ENCODE data around the gene MAST4.
"Not testable (repeated sequence)": the region's sequence is repeated elsewhere in the genome, so short reads cannot be mapped to it uniquely, and the experiment has no call there.

MAST4 gene

DNA sequence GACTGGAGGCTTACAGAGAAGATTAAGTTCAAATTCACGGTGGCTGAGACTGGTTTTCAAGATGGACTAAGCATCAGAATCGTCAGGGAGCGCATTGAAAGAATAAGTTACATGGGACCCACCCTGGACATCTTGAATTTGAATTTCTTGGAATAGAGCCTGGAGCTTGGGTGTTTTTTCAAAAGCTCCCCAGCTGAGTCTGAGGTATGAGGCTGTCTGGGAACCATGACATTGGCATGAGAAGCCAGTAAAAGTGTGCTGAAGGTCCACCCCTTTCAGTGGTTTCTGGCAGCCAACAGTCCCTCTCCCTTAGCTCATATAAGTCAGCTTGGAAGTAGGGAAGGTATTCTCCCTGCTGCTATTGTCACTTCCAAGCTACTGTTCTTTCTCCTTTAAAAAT lies 97.8 kb downstream of the MAST4 start:
- DNase-seq (ENCODE audit: low read depth in 2 of 2, low spot score in 1 of 2) = no peak

DNA sequence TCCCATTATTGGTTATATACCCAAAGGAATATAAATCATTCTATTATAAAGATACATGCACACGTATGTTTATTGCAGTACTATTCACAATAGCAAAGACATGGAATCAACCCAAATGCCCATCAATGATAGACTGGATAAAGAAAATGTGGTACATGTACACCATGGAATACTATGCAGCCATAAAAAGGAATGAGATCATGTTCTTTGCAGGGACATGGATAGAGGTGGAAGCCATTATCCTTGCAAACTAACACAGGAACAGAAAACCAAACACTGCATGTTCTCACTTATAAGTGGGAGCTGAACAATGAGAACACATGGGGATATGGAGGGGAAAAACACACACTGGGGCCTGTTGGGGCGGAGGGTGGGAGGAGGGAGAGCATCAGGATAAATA lies 99.6 kb downstream of the MAST4 start:
- not testable (repeated sequence) for DNase-seq (ENCODE audit: low read depth in 2 of 2, low spot score in 1 of 2)

DNA sequence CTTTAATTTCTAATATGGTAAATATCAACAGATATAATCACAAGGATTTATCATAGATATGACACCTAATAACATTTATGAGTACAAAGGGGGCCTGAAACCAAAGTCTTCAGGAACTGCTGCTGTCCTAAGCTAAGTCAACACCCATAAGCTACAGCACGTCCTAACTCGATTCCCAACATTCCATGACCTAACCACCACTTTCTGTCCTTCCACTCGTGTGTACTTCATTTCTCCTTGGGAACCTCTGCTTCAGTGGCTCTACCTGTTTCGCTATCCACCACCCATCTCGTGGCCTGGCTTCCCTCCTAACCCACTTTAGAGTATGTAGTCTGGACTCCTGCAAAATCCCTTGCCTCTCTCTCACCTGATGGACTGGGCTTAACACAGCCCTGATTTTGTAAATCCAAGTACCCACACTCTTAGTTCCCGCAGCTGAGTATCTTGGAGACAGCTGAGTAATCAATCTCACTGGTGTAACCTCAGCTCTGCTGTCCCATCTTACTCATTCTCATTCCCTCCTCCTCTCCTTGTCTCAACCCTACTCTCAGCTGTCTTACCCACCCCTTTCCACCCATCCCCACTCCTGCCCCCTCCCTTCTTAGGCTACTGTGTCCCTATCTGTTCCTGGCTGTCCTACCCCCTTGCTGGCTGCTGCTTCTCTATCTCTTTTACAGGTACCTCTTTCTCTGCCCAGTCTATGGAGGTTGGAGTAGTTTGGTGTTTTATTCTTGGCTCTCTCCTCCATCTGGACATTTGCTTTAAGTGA lies 101.8 kb downstream of the MAST4 start:
- DNase-seq (ENCODE audit: low read depth in 2 of 2, low spot score in 1 of 2) = no peak

DNA sequence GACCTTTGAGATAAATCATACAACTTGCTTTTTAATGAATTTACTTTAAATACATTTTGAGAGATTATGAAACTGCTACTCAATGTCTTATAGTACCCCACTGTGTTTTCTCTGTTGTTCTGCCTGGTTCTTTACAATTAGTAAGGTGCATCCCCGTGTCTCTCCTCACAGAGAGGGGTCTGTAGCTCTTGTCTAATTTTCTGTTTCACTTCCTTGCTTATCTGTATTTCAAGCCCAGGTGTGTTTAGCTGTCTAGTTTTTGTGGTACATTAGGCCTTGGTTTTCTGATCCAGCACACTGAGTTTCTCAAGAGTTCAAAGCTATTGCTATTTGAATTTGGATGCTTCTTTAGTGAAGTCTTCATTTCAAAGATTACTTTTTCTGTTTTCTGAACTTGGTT lies 105.1 kb downstream of the MAST4 start:
- no peak for DNase-seq (ENCODE audit: low read depth in 2 of 2, low spot score in 1 of 2)

DNA sequence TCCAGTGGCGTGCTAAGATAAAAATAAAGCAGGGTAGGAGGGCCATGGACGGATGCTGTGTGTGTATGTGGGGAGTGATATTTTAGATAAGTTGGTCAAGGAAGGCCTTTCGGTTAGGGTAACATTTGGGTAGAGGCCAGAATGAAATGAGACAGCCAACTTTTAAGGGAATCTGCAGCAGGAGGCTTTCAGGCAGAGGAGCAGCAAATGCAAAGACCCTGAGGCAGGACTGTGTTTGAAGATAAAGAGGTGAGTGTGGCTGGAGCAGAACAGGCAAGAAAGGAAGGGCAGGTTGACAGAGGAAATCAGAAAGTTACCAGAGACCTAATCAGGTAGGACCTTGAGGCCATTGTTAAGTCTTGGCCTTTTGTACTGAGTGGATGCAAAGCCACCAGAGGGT lies 106.2 kb downstream of the MAST4 start:
- no peak for DNase-seq (ENCODE audit: low read depth in 2 of 2, low spot score in 1 of 2)

DNA sequence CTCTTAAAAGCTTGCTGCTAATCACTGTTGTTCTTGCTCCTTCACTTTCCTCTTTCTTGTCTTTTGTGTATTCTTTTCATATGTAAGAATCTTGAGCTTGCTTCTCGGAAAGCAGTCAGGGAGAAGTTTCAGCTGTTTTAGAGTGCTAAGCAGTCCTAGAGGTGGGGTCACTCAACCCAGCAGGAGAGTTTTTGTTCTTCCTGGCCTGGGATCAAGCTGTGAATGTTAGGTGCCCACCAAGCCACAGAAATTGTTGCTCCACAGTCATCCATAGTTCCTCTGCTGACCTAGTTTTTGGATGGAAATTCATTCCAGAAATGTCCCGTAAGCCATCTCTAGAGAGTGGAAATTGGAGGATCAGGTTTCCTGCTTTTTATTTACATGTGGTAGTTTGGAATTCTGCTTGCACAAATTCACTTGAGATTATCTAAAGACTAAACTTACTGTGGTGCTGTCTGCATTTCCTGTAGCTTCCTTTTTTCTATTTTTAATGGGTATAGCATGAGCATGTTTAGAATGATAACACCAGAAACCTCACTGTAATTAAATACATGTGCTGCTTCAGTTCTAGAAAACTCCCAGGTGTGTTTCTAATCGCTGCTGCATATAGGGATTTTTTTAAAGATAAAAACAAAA lies 108.7 kb downstream of the MAST4 start:
- DNase-seq (ENCODE audit: low read depth in 2 of 2, low spot score in 1 of 2) = no peak

DNA sequence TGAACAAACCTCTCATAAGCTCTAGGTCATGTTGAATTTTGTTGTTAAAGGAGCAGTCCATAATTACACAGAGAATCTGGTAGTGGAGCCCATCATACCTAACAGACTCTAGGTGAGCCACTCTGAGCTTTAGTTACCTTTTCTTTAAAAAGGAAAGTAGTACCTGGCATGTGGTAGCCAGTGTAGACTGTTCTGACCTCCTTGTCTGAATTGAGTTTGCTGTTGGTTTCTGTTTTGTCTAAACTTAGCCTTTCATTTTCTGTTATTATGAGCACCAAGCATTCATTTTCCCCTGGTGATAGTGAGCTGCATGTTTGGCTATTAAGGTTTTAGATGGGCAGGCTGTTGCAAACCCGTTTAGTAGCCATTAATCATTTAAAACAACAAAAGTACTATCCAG lies 112.2 kb downstream of the MAST4 start:
- DNase-seq (ENCODE audit: low read depth in 2 of 2, low spot score in 1 of 2) = no peak

DNA sequence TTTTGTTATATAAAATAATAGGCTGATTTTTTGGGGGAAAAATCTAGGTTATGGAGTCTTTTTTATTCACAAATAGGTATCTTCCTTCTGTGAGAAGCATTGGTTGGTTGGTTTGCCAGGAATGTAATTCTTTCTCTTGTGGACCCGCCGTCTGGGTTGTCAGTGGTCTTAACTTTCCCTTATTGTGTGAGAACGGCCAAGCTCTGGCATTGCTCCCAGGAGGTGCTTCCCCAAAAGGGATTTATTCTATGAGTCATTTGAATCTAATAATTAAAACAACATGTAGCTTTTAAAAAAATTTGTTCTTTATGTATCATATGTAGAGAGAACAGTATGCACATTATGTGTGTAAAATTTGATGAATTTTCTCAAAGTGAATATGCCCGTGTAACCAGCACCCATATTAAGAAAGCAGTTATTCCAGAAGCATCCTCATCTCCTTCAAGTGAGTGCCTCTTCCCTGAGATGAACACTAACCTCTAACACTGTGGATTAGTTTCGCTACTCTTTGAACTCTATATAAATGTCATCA lies 114.4 kb downstream of the MAST4 start:
- DNase-seq (ENCODE audit: low read depth in 2 of 2, low spot score in 1 of 2) = no peak

DNA sequence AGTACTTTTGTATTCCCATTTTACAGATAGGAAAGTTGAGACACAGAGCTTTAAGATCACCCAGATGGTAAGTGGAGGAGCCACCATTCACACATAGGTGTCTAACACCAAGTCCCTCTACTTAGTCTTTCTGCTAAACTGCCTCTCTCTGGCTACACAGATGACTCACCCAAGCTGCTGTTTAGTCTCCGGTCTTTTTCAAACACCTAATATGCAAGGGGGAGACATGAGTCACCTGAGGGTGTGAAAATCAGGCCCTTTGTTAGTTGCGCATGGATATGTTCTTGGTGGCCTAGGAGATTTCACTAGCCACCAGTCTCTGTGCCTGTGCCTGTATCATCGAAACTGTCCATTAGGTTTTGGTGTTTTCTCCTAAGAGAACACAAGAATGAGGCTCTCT lies 117.8 kb downstream of the MAST4 start:
- no peak for DNase-seq (ENCODE audit: low read depth in 2 of 2, low spot score in 1 of 2)

DNA sequence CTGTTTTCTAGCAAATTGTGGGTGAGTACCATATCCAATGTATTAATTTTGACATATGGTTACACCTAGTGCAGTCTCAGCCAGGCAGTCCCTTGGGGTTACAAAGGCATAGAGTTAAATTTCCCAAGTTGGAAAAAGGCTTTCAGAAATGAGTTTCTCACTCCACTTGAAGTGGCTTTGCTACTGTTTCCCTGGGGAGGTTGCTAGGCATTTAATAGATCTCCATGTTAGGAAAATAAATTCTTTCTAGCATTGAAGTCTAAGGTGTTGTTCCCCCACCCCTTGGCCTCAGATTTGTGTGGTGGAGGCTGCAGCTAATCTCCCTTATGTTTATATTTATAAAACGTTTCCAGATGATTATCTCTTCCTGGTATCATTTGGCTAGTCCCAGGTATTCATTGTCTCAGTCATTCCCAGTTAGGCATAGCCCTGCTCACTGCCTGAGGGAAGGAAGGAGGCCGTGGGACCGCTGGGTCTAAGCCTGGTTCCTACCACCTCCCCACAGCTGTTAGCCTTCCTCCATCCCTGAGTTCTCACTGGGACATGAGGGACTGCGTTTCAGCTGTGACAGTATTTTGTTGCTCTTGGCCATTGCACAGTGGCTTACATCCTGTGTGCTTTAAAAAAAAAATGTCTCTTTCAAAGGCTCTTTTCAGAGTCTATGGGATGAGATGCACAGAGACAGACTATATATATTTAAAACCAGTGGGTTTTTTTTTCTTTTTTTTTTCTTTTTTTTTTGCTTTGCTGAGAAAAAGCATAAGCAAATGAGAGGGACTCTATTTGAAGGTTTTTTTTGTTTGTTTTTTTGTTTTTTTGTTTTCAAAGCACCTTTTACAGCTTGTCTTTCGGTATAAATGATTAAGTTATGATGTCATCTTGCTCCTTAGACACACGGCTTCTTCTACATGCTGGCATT lies 121.5 kb downstream of the MAST4 start:
- DNase-seq (ENCODE audit: low read depth in 2 of 2, low spot score in 1 of 2) = no peak

DNA sequence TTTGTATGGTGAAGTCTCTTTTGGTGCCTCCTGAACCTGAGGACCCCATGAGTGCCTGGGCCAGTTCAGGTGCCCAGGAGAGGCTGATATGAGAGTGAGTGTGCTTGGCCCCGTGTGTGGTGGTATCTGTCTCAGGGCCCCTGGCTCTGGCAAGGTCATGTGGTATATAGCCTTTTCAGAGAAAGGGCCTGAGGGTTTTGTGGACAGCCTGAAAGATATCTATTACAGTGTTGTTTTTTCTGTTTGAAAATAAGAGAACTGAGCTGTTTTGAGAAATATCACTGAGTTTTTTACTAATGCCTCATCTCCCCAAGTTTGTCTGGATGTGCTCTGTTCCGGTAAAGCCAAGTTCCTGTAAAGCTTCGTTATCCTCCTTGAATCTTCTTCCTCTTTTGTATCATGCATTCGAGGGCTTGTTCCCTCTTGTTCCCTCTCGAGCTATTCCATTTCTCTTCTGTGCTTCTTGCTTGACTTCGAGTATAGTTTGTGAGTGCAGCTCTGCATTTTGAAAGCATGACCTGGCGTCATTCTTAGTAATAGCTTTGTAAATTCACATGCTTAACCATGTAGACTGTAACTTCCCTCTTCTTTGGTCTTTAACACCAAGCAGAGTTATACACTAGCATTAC lies 122.3 kb downstream of the MAST4 start:
- DNase-seq (ENCODE audit: low read depth in 2 of 2, low spot score in 1 of 2) = no peak

DNA sequence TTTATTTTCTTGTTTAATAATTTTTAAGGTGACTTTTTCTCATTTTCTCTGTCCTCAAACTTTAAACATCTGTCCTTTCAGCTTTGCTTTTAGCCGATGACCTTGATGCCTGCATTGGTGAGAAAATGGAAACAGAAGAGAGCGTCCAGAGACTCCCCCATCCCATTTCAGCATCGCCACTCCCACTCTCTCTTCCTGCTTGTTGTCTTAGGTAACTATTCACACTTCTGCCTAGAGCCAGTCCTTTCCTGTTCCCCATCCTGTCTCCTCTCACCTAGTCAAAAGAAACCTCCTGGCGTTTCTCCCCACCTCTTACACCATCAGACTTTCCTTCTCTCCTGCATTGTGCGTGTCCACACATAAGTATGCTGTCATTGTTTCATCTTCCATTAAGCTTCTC lies 124.6 kb downstream of the MAST4 start:
- no peak for DNase-seq (ENCODE audit: low read depth in 2 of 2, low spot score in 1 of 2)

DNA sequence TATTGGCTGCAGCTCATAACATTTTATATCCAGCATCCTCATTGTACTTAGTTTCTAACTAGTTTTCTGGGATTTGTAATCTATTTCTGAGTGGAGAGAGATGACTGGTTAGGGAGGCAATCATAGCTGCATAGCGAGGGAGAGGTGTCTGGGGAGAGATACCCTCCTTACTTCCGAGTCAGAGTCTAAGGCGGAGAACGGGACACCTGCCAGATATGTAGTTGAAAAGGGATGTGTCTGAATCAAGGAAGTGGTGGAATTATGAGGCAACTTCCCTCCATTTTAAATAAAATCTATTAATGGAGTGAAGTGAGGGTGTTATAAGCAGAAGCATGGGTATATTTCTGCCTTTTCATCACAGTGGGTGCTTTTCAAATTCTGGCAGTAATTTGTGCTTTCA lies 126.5 kb downstream of the MAST4 start:
- DNase-seq (ENCODE audit: low read depth in 2 of 2, low spot score in 1 of 2) = no peak

DNA sequence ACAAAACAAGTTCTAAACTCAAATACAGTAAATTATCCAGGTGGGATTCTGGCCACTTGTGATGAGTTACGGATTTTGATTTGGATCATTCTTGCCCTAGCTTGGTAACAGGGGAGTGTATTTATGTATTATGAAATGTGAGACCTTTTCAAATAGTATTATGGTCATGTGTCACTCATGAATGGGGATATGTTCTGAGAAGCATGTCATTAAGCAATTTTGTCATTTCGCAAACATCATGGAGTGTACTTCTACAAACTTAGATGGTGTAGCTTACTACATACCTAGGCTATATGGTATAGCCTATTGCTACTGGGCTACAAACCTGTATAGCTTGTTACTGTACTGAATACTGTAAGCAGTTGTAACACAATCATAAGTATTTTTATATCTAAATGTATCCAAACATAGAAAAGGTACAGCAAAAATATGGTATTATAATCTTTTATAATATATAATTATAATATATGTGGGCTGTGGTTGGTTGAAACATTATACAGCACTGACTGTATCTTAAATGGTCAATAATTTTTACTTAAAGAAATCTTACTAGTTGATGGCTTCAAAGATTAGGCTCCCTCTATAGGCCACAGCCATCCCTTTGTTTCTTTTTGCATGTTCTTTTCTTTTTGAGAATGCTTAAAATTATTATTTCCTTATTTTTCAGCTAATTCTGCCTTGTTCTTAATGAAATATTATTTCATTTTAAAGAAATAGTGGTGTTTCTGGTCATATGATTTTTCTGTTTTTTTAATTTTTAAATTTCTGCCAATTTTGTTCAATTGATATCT lies 128.4 kb downstream of the MAST4 start:
- no peak for DNase-seq (ENCODE audit: low read depth in 2 of 2, low spot score in 1 of 2)

DNA sequence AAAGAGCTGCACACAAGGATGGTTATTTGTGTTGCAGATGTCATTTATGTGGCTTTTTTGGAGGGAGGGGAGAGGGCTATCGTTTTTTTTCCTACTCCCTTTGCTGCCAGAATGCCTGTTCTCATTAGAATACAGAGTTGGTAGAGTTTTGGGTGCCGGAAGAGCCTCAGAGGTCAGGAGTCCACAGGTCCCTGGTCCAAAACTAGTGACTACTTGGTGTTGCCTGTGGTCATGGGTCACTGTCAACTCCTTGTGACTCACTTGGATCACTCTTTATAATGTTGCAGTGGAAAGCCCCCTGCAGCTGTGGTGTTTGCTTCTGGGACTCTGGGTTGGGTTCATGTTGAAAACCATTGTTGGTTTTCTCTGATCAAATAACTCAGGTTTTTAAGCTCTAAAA lies 131.4 kb downstream of the MAST4 start:
- no peak for DNase-seq (ENCODE audit: low read depth in 2 of 2, low spot score in 1 of 2)

DNA sequence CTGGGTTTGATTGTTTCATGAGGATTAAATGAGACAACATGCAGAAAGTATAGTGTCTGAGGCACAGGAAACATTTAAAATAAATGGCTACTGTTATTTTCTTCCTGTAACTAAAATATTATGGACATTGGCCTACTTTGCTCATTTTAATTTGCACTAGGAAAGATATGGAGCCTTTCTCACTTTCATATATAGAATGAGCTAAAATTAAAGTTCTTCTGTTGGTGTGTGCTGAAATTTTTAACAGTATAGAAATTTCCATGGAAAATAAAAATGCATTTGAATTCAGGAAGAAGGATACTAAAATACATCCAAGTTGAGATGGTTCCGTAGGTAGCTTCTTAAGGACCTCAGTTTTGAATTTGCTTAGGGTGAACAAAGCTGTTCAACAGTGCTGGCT lies 131.9 kb downstream of the MAST4 start:
- DNase-seq (ENCODE audit: low read depth in 2 of 2, low spot score in 1 of 2) = no peak

DNA sequence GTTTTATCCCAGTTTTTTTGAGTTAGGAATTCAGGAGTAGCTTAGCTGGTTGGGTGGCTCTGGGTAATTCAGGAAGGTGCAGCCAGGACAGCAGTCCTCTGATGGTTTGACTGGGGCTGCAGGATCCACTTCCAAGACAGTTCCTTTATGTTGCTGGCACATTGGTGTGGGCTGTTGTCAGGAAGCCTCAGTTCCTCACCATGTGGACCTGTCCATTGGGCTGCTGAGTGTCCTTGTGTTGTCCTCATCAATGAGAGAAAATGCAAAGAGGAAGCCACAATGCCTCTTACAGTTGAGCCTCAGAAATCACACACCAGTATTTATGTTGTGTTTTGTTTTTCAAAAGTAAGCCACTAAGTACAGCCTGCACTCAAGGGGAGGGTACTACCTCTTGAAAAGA lies 140.9 kb downstream of the MAST4 start:
- no peak for DNase-seq (ENCODE audit: low read depth in 2 of 2, low spot score in 1 of 2)

DNA sequence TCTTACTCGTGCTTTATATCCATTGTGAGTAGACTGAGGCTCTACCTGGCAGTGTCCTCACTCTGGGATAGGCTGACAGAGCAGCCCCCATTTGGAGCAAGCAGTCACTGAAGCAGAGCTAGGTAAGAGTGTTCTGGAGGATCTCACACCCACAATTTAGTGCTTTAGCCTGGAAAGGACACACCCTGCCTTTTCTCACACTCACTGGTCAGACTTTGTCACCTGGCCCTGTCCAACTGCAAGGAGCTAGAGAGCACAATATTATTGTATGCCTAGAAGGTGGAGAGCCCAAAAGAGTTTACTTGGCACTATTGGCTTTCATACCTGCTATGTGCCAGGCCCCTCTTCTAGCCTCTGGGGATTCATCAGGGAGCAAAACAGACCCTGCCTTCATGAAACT lies 141.9 kb downstream of the MAST4 start:
- DNase-seq (ENCODE audit: low read depth in 2 of 2, low spot score in 1 of 2) = no peak

DNA sequence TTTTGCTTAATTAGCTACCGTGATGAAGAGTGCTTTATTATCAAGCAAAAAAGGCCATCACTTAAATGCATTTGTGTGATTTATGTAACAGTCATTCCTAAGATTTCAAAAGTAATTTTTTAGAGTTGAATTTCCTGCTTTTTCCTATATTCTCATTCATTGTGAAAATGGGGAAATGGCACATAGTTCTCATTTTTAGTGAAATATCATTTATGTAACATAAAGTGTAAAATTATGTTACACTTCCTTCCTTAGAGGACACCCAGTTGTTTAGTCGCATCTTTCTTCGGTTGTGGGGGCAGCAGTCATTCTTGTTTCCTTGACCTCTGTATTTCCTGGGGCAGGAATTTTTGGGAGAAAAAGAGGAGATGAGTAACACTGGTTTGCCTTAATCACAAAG lies 142.8 kb downstream of the MAST4 start:
- no peak for DNase-seq (ENCODE audit: low read depth in 2 of 2, low spot score in 1 of 2)

DNA sequence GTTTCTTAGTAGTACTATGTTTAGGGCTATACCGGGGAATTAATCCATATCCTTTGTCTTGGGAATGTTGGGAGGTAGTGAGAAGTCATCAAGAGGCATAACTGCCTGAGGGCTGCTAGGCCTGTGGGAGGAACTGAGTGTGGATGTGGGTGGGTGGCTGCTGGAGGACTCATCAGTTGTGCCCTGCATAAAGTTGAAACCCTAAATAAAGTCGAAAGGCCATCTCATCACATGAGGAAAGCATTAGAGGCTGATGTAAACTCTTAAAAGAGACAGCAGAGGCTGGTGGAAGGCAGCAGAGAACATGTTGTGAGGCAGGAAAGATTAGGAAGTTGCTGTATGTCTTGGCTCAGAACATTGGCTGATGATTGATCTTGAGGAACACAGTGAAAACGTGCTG lies 143.8 kb downstream of the MAST4 start:
- DNase-seq (ENCODE audit: low read depth in 2 of 2, low spot score in 1 of 2) = no peak

DNA sequence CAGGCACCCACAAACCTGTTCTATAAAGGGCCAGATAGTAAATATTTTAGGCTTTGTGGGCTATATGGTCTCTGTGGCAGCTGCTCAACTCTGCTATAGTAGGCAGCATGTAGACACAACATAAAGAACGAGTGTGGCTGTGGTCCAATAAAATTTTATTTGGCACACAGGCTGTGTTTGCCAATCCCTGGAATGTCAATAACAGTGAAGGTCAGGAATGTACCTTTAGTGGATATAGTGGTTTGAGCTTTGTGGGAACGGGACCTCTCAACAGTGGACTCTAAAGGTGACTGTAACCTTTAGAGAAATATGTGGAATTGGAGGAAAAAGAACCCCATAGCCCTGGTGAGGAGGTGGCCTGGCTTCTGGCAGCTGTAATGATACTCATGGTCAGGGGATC lies 145.2 kb downstream of the MAST4 start:
- DNase-seq (ENCODE audit: low read depth in 2 of 2, low spot score in 1 of 2) = no peak
